SK-N-SH (cell line): ENCODE data around the gene ABAT. TPM values are rescaled to one million over a fixed set of nuclear protein-coding genes. Genes with fewer than 3 reads are reported as not detected.

Experiments
- CTCF ChIA-PET: fragments of 300-600, 350-600 bp; formaldehyde crosslinking; extraction: SDS; loops from one replicate; lab custom pipeline; 2021; lab: Yijun Ruan, JAX
- POLR2A ChIA-PET: fragments of 350-600 bp; sonication (Branson Sonifier 250); formaldehyde crosslinking; extraction: SDS; loops from one replicate; lab custom pipeline; 2020; ENCODE audit warnings: antibody characterized with exemption, inconsistent platforms; lab: Yijun Ruan, JAX
- DNase-seq: peaks from one replicate; pipeline ENCODE4 v3.0.0; 2012
- H2AFZ ChIP-seq: fragments of 200-600 bp; sonication (generic); 2 replicates; pipeline ENCODE4 v1.8.1; 2016; ENCODE audit warnings: antibody characterized with exemption, mild to moderate bottlenecking, low read depth
- H3F3A ChIP-seq: fragments of 200-600 bp; sonication (generic); replicated peaks from 2 replicates; pipeline ENCODE3; 2016; ENCODE audit warnings: antibody characterized with exemption, mild to moderate bottlenecking; ENCODE audit not compliant: insufficient read depth
- H3K27ac ChIP-seq, 2 experiments: fragments of 200-500 bp in 1 of 2; fragments of 200-600 bp in 1 of 2; sonication (Bioruptor generic) in 1 of 2; sonication (generic), shearing (Covaris generic) in 1 of 2; 2 replicates each; pipeline versions ENCODE4 v1.5.1 to v1.6.1; 2014 to 2016; ENCODE audit warnings: low read depth in 2 of 2, inconsistent platforms in 1 of 2, low read length in 1 of 2, mild to moderate bottlenecking in 1 of 2, mixed read lengths in 1 of 2
- H3K27me3 ChIP-seq: fragments of 200-600 bp; sonication (generic), shearing (Covaris generic); 2 replicates; pipeline ENCODE4 v1.6.1; 2016; ENCODE audit warnings: mixed run types; ENCODE audit not compliant: insufficient read depth
- H3K36me3 ChIP-seq, 2 experiments: fragments of 200-500 bp in 1 of 2; fragments of 200-600 bp in 1 of 2; sonication (Bioruptor generic) in 1 of 2; sonication (generic) in 1 of 2; replicated peaks in 1 of 2; 2 replicates each; pipeline versions ENCODE3 to v1.5.1; 2014 to 2016; ENCODE audit warnings: low read length in 1 of 2, mild to moderate bottlenecking in 1 of 2; ENCODE audit not compliant: insufficient read depth in 2 of 2, control insufficient read depth in 1 of 2
- H3K4me1 ChIP-seq, 2 experiments: fragments of 200-500 bp in 1 of 2; fragments of 200-600 bp in 1 of 2; sonication (Bioruptor generic) in 1 of 2; sonication (generic), shearing (Covaris generic) in 1 of 2; 2 replicates each; pipeline versions ENCODE4 v1.5.1 to v1.6.1; 2014 to 2016; ENCODE audit warnings: low read depth in 1 of 2, low read length in 1 of 2, mixed run types in 1 of 2; ENCODE audit not compliant: insufficient read depth in 2 of 2, control insufficient read depth in 1 of 2
- H3K4me2 ChIP-seq: fragments of 200-600 bp; sonication (generic), shearing (Covaris generic); 2 replicates; pipeline ENCODE4 v1.6.1; 2017; ENCODE audit warnings: mixed run types
- H3K4me3 ChIP-seq, 2 experiments: fragments of 200-500 bp in 1 of 2; fragments of 200-600 bp in 1 of 2; sonication (Bioruptor generic) in 1 of 2; sonication (generic), shearing (Covaris generic) in 1 of 2; 2 replicates each; pipeline versions ENCODE4 v1.5.1 to v1.8.1; 2014 to 2016; ENCODE audit warnings: low read depth in 2 of 2, inconsistent platforms in 1 of 2, low read length in 1 of 2, mild to moderate bottlenecking in 1 of 2, mixed read lengths in 1 of 2, moderate library complexity in 1 of 2
- H3K79me2 ChIP-seq: fragments of 200-600 bp; sonication (generic); 2 replicates; pipeline ENCODE4 v1.8.1; 2017; ENCODE audit warnings: mild to moderate bottlenecking; ENCODE audit not compliant: insufficient read depth
- H3K9ac ChIP-seq: fragments of 200-600 bp; sonication (generic); 2 replicates; pipeline ENCODE4 v1.6.1; 2017; ENCODE audit warnings: mixed run types
- H3K9me2 ChIP-seq: fragments of 200-600 bp; sonication (generic); 2 replicates; pipeline ENCODE4 v1.6.1; 2017; ENCODE audit warnings: mixed run types
- H3K9me3 ChIP-seq: fragments of 200-600 bp; sonication (generic); 2 replicates; pipeline ENCODE4 v1.6.1; 2017; ENCODE audit warnings: mixed run types, mild to moderate bottlenecking, moderate library complexity
- H4K20me1 ChIP-seq: fragments of 200-600 bp; sonication (generic); 2 replicates; pipeline ENCODE4 v1.6.1; 2017; ENCODE audit warnings: mild to moderate bottlenecking, mixed run types; ENCODE audit not compliant: insufficient read depth
- CHD2 ChIP-seq: fragments of 150-350 bp; IDR thresholded peaks from 2 replicates; pipeline ENCODE4 v1.6.1; 2018; ENCODE audit warnings: low read length; ENCODE audit not compliant: partially characterized antibody
- ELF1 ChIP-seq: IDR thresholded peaks from 2 replicates; pipeline ENCODE4 v1.4.0; 2012
- EP300 ChIP-seq, 2 experiments: IDR thresholded peaks; 2 replicates each; pipeline versions ENCODE4 v1.4.0 to v1.6.1; 2012; ENCODE audit warnings: borderline replicate concordance in 1 of 2, low read depth in 1 of 2, low read length in 1 of 2
- FOSL2 ChIP-seq: IDR thresholded peaks from 2 replicates; pipeline ENCODE4 v1.4.0; 2012; ENCODE audit warnings: low read depth, mild to moderate bottlenecking, moderate library complexity, borderline replicate concordance
- FOXM1 ChIP-seq: IDR thresholded peaks from 2 replicates; pipeline ENCODE4 v1.4.0; 2012; ENCODE audit warnings: low read depth, mild to moderate bottlenecking
- GATA2 ChIP-seq: sonication (generic); formaldehyde crosslinking; IDR thresholded peaks from 2 replicates; pipeline ENCODE4 v1.5.0; 2020; ENCODE audit warnings: mild to moderate bottlenecking, missing genetic modification reagents
- MEF2A ChIP-seq: IDR thresholded peaks from 2 replicates; pipeline ENCODE4 v1.4.0; 2012; ENCODE audit warnings: low read depth, borderline replicate concordance
- MXI1 ChIP-seq: IDR thresholded peaks from 2 replicates; pipeline ENCODE4 v1.6.1; 2012; ENCODE audit warnings: mild to moderate bottlenecking, low read depth, low read length, improper control_type of control experiment
- NFIC ChIP-seq: IDR thresholded peaks from 2 replicates; pipeline ENCODE4 v1.4.0; 2012; ENCODE audit warnings: borderline replicate concordance
- NRF1 ChIP-seq: IDR thresholded peaks from 2 replicates; pipeline ENCODE4 v1.6.1; 2012; ENCODE audit warnings: low read depth, mild to moderate bottlenecking, low read length
- RAD21 ChIP-seq: IDR thresholded peaks from 2 replicates; pipeline ENCODE4 v1.6.1; 2012; ENCODE audit warnings: mild to moderate bottlenecking, low read length
- RCOR1 ChIP-seq: fragments of 150-350 bp; IDR thresholded peaks from 2 replicates; pipeline ENCODE4 v1.6.1; 2017; ENCODE audit warnings: antibody characterized with exemption, low read length
- RFX5 ChIP-seq: IDR thresholded peaks from 2 replicates; pipeline ENCODE4 v1.6.1; 2012; ENCODE audit warnings: mild to moderate bottlenecking, improper control_type of control experiment, low read length
- TAF1 ChIP-seq: IDR thresholded peaks from 2 replicates; pipeline ENCODE4 v1.6.1; 2012; ENCODE audit warnings: low read depth, mild to moderate bottlenecking, low read length, moderate library complexity, borderline replicate concordance
- TCF12 ChIP-seq: IDR thresholded peaks from 2 replicates; pipeline ENCODE4 v1.4.0; 2012
- TEAD4 ChIP-seq: IDR thresholded peaks from 2 replicates; pipeline ENCODE4 v1.4.0; 2012; ENCODE audit warnings: mild to moderate bottlenecking, borderline replicate concordance; ENCODE audit not compliant: insufficient read depth
- WGBS: methylation state at CpG from one replicate; pipeline ENCODE4 v1.1.6; 2017; ENCODE audit warnings: low lambda C conversion rate; 5-methylcytosine and 5-hydroxymethylcytosine counted together
- polyA plus RNA-seq, 3 experiments: library from polyadenylated mRNA; depleted of rRNA; stranded (reverse); fragments of >200 nt; gene quantifications; 2 replicates each; pipeline ENCODE4 v1.2.3, GENCODE V29; 2012
- TF ChIP-seq, protein P1 (sequence below): IDR thresholded peaks from 2 replicates; pipeline ENCODE4 v1.4.0; 2012; ENCODE audit warnings: low read depth
- TF ChIP-seq, protein P2 (sequence below): fragments of 150-350 bp; IDR thresholded peaks from 2 replicates; pipeline ENCODE4 v1.6.1; 2016; ENCODE audit warnings: mild to moderate bottlenecking, low read depth, low read length
- TF ChIP-seq, protein P3 (sequence below): IDR thresholded peaks from 2 replicates; pipeline ENCODE4 v1.6.1; 2012; ENCODE audit warnings: mild to moderate bottlenecking, low read depth, low read length, moderate library complexity
- TF ChIP-seq, protein P4 (sequence below): IDR thresholded peaks from 2 replicates; pipeline ENCODE4 v1.4.0; 2012; ENCODE audit warnings: low read depth, borderline replicate concordance

Gene ABAT
- polyA plus RNA-seq, 1 of the 3 experiments (the other 2 are of a cell fraction), result 4.7 TPM

DNA sequence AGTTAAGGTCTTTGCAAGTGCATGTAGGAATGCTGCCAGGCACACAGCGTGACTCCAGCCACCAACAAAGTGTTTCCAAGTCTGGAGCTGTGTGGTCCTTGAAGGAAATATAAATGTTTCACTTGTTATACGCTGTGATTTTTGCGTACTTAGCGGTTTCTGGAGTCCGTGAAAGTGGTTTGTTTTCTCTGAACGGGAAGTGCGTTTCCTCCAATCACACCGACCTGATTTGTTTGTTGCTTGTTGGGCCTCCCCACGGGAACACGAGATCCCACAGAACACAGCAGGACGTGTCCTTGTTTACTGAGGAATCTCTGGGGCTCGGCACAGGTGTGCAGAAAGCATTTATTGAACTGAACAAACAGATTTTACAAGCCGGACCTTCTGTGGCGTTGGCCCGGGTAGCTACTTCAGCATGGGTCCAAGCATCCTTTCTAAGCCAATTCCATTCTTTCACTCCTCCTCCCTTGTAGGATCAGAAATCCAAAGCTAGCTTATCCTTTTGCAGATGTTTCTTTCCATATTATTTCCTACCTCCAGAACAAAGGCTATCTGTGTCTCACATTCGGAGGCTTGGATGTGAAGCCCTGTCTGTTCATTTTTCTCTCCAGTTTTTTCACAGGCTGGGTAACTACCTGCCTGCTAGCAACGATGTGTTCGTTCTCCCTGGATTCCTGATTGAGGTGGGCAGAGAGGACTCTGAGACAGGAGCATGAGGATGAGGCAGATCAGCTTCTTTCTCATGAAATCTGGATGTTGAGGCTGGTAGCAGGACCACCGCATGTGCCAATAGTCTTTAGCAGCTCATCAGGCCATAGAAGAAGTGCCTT, 44.6 kb downstream of the ABAT start:
- no peaks in the 10 kb centered on the region for H3K9me2 ChIP-seq
- no peak overlapping the region for H3K9ac ChIP-seq
- TF ChIP-seq NFIC (no peak), MXI1 (no peak), MEF2A (no peak), ELF1 (no peak), GATA2 (CRISPR knock-in tag) (no peak), TAF1 (no peak), EP300 (IDR thresholded peaks at IDR 0.05; ENCODE audit: borderline replicate concordance in 1 of 2, low read depth in 1 of 2, low read length in 1 of 2) (no peak), TCF12 (no peak), TEAD4 (no peak), NRF1 (no peak), CHD2 (no peak), FOXM1 (no peak), FOSL2 (no peak), RFX5 (no peak), RAD21 (no peak), RCOR1 (no peak)
- TF ChIP-seq, protein P1, sequence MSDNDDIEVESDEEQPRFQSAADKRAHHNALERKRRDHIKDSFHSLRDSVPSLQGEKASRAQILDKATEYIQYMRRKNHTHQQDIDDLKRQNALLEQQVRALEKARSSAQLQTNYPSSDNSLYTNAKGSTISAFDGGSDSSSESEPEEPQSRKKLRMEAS, result no peak
- TF ChIP-seq, protein P2, sequence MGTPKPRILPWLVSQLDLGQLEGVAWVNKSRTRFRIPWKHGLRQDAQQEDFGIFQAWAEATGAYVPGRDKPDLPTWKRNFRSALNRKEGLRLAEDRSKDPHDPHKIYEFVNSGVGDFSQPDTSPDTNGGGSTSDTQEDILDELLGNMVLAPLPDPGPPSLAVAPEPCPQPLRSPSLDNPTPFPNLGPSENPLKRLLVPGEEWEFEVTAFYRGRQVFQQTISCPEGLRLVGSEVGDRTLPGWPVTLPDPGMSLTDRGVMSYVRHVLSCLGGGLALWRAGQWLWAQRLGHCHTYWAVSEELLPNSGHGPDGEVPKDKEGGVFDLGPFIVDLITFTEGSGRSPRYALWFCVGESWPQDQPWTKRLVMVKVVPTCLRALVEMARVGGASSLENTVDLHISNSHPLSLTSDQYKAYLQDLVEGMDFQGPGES, result no peak
- TF ChIP-seq, protein P3, sequence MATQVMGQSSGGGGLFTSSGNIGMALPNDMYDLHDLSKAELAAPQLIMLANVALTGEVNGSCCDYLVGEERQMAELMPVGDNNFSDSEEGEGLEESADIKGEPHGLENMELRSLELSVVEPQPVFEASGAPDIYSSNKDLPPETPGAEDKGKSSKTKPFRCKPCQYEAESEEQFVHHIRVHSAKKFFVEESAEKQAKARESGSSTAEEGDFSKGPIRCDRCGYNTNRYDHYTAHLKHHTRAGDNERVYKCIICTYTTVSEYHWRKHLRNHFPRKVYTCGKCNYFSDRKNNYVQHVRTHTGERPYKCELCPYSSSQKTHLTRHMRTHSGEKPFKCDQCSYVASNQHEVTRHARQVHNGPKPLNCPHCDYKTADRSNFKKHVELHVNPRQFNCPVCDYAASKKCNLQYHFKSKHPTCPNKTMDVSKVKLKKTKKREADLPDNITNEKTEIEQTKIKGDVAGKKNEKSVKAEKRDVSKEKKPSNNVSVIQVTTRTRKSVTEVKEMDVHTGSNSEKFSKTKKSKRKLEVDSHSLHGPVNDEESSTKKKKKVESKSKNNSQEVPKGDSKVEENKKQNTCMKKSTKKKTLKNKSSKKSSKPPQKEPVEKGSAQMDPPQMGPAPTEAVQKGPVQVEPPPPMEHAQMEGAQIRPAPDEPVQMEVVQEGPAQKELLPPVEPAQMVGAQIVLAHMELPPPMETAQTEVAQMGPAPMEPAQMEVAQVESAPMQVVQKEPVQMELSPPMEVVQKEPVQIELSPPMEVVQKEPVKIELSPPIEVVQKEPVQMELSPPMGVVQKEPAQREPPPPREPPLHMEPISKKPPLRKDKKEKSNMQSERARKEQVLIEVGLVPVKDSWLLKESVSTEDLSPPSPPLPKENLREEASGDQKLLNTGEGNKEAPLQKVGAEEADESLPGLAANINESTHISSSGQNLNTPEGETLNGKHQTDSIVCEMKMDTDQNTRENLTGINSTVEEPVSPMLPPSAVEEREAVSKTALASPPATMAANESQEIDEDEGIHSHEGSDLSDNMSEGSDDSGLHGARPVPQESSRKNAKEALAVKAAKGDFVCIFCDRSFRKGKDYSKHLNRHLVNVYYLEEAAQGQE, result no peak
- TF ChIP-seq, protein P4, sequence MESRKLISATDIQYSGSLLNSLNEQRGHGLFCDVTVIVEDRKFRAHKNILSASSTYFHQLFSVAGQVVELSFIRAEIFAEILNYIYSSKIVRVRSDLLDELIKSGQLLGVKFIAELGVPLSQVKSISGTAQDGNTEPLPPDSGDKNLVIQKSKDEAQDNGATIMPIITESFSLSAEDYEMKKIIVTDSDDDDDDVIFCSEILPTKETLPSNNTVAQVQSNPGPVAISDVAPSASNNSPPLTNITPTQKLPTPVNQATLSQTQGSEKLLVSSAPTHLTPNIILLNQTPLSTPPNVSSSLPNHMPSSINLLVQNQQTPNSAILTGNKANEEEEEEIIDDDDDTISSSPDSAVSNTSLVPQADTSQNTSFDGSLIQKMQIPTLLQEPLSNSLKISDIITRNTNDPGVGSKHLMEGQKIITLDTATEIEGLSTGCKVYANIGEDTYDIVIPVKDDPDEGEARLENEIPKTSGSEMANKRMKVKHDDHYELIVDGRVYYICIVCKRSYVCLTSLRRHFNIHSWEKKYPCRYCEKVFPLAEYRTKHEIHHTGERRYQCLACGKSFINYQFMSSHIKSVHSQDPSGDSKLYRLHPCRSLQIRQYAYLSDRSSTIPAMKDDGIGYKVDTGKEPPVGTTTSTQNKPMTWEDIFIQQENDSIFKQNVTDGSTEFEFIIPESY, result no peak
- WGBS, result 75% methylated on average over 19 of the region's 19 CpGs
- H3K36me3 ChIP-seq, result no peaks in the 10 kb centered on the region
- H3K79me2 ChIP-seq, result no peaks in the 10 kb centered on the region
- no peak overlapping the region for H2AFZ ChIP-seq
- no peaks in the 10 kb centered on the region for H4K20me1 ChIP-seq
- H3K4me1 ChIP-seq, result peaks cover 0 to 28% of the 10 kb centered on the region in 2 experiments; a peak in 2 of 4 replicates
- H3K9me3 ChIP-seq, result no peaks in the 10 kb centered on the region
- no peak for DNase-seq
- H3K4me2 ChIP-seq, result no peak overlapping the region
- no peak overlapping the region for H3K27ac ChIP-seq
- CTCF ChIA-PET, result interaction anchor here (0.5 to 1.5 kb wide), 4 partner anchors 72 to 377 kb away, joined by 3 to 5 read pairs (median 4); partner anchors contain the start of gene TMEM186
- no peaks in the 10 kb centered on the region for H3F3A ChIP-seq
- POLR2A ChIA-PET, result no interaction called here
- H3K4me3 ChIP-seq, result no peak overlapping the region
- H3K27me3 ChIP-seq, result no peaks in the 10 kb centered on the region
